ENCODE data around the gene MLLT6. TPM values are rescaled to one million over a fixed set of nuclear protein-coding genes. Genes with fewer than 3 reads are reported as not detected.

MLLT6 gene
- total and polyA plus RNA-seq, 2 of the 13 experiments (the other 11 are each of a cell fraction or from before 2014, with no cell fraction given), result 50.7 to 69.5 TPM

DNA sequence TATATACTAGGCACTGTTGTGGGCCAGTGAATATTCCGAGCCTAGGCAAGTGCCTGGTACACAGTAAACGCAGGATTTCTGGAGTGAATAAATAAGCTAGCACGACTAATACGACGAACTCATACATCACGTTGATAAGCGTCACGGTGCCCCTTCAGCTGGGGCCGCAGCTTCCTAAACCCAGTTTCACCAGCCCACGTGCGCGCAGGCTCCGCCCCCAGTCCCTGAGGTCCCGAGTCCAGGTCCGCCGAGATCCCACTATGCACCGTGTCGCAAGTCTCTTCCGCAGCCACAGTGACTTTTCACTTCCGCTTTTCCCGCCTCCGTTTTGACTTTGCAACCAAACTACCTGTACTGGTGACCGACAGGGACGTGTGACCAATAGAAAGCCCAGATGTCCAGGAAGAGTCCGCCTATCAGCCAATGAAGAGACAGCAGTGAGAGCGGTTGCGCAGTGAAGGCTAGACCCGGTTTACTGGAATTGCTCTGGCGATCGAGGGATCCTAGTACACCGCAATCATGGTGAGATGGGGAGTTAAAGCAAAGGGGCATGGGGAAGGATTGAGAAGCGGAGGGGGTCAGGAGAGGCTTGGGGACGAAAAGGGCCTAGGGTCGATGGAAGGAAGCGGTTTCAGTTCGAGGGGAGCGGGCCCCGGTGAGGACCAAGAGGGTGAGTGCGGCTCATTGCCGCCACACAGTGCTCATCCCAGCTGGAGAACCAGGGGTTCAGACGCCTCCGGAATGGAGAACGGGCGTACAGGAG, 47.4 kb downstream of the MLLT6 start, which contains the start of gene PSMB3 (continued):
- TF ChIP-seq FOXC1 (CRISPR knock-in tag; IDR thresholded peaks at IDR 0.05; ENCODE audit: borderline replicate concordance) (peak; percentile 70), SNRNP70 (IDR thresholded peaks at IDR 0.05; ENCODE audit: low read depth, low read length) (no peak), ZNF317 (CRISPR knock-in tag; IDR thresholded peaks at IDR 0.05) (no peak), TOPORS (CRISPR knock-in tag; IDR thresholded peaks at IDR 0.05) (peak; percentile 39; the same call in 1 of the 2 replicates), ZNF724P (CRISPR knock-in tag; IDR thresholded peaks at IDR 0.05; ENCODE audit: borderline replicate concordance) (no peak; the same call in 1 of the 2 replicates), GZF1 (CRISPR knock-in tag; IDR thresholded peaks at IDR 0.05) (peak; percentile 32; the same call in 1 of the 2 replicates)
- TF ChIP-seq, protein P1, sequence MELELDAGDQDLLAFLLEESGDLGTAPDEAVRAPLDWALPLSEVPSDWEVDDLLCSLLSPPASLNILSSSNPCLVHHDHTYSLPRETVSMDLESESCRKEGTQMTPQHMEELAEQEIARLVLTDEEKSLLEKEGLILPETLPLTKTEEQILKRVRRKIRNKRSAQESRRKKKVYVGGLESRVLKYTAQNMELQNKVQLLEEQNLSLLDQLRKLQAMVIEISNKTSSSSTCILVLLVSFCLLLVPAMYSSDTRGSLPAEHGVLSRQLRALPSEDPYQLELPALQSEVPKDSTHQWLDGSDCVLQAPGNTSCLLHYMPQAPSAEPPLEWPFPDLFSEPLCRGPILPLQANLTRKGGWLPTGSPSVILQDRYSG (CRISPR knock-in tag; IDR thresholded peaks at IDR 0.05), result 0 out of 2 replicates have a peak, but pooled peaks have one; percentile 44

DNA sequence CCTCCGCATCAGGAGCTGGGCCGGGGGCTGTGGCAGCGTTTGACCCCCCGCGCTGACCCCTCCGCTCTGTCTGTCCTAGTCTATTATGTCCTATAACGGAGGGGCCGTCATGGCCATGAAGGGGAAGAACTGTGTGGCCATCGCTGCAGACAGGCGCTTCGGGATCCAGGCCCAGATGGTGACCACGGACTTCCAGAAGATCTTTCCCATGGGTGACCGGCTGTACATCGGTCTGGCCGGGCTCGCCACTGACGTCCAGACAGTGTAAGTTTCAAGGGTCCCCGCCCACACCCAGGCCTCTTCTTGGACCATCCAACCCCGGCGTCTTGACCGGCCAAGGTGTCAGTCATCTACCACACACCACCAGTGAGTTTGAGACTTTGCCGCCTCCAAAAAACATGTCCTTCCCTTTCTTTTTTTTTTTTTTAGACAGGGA, 48.0 kb downstream of the MLLT6 start:
- peaks cover 20% of the 10 kb centered on the region for H3K79me2 ChIP-seq (ENCODE audit: insufficient read depth, low read length)
- peaks cover 30% of the 10 kb centered on the region for H3K4me1 ChIP-seq (ENCODE audit: insufficient read depth, low read length)
- no peak for FAIRE-seq
- intact Hi-C loops (cut with micrococcal nuclease; ENCODE audit: unreplicated experiment), result loop anchor here (2.0 to 5.0 kb wide), 3 partner anchors 48 to 1354 kb away; no protein-coding TSS in a partner anchor
- H2AFZ ChIP-seq (ENCODE audit: low read length), result no peak overlapping the region
- ATAC-seq, result peak; percentile 0; the same call in 2 of the 3 replicates
- H3K36me3 ChIP-seq (replicated peaks in 1 of 2; ENCODE audit: control insufficient read depth in 1 of 2, insufficient read depth in 2 of 2, low read length in 2 of 2), result peaks cover 11 to 28% of the 10 kb centered on the region in 2 experiments
- H3K27ac ChIP-seq (ENCODE audit: extremely low read length, insufficient read depth, low read length), result peak overlapping the region; percentile 81
- peak overlapping the region; percentile 72 to 86 (median 84) for H3K4me3 ChIP-seq (replicated peaks in 1 of 3; ENCODE audit: insufficient read depth in 1 of 3, low read depth in 2 of 3, low read length in 3 of 3)
- no peaks in the 10 kb centered on the region for H4K20me1 ChIP-seq (ENCODE audit: insufficient read depth, low read length)
- in situ Hi-C loops (cut with HindIII; ENCODE audit: extremely low pct_ligation_motif_present, low pct_unique_long_range_greater_than_20kb), result loop anchor here (25.0 kb wide), 1 partner anchor 409 kb away; the partner anchor contains the start of genes ARL5C and PLXDC1
- H3K4me2 ChIP-seq (ENCODE audit: low read depth, low read length), result peak overlapping the region; percentile 91
- peak overlapping the region; percentile 93 for H3K9ac ChIP-seq (ENCODE audit: insufficient read depth, low read depth, low read length)
- H3K27me3 ChIP-seq (ENCODE audit: control insufficient read depth in 1 of 2, insufficient read depth in 2 of 2, low read length in 2 of 2), result no peaks in the 10 kb centered on the region; a peak in 1 of 5 replicates
- ChIA-PET POLR2A (interaction anchor here (1.0 to 1.6 kb wide), 2 partner anchors 46 to 100 kb away, joined by 4 to 11 read pairs; partner anchors contain the start of genes PIP4K2B and RPL23), CTCF (ENCODE audit: low intra/inter-chr PET ratio, low total read pairs) (no interaction called here)
- TSS peak; percentile 84 for BruUV-seq (replicated peaks)
- DNase-seq (ENCODE audit: low spot score), result no peak
- WGBS (ENCODE audit: low lambda C conversion rate), result 1% methylated on average over 15 of the region's 22 CpGs
- no peaks in the 10 kb centered on the region for H3K9me3 ChIP-seq (ENCODE audit: low read length)
- TF ChIP-seq EEA1 (CRISPR knock-in tag; IDR thresholded peaks at IDR 0.05; ENCODE audit: borderline replicate concordance), result 0 out of 2 replicates have a peak, but pooled peaks have one; percentile 68
- TF ChIP-seq ZNF747 (CRISPR knock-in tag; IDR thresholded peaks at IDR 0.05; ENCODE audit: borderline replicate concordance), result no peak
- TF ChIP-seq, protein P2, sequence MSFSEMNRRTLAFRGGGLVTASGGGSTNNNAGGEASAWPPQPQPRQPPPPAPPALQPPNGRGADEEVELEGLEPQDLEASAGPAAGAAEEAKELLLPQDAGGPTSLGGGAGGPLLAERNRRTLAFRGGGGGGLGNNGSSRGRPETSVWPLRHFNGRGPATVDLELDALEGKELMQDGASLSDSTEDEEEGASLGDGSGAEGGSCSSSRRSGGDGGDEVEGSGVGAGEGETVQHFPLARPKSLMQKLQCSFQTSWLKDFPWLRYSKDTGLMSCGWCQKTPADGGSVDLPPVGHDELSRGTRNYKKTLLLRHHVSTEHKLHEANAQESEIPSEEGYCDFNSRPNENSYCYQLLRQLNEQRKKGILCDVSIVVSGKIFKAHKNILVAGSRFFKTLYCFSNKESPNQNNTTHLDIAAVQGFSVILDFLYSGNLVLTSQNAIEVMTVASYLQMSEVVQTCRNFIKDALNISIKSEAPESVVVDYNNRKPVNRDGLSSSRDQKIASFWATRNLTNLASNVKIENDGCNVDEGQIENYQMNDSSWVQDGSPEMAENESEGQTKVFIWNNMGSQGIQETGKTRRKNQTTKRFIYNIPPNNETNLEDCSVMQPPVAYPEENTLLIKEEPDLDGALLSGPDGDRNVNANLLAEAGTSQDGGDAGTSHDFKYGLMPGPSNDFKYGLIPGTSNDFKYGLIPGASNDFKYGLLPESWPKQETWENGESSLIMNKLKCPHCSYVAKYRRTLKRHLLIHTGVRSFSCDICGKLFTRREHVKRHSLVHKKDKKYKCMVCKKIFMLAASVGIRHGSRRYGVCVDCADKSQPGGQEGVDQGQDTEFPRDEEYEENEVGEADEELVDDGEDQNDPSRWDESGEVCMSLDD (CRISPR knock-in tag; IDR thresholded peaks at IDR 0.05; ENCODE audit: borderline replicate concordance), result 0 out of 2 replicates have a peak, but pooled peaks have one; percentile 58
- TF ChIP-seq, protein P3, sequence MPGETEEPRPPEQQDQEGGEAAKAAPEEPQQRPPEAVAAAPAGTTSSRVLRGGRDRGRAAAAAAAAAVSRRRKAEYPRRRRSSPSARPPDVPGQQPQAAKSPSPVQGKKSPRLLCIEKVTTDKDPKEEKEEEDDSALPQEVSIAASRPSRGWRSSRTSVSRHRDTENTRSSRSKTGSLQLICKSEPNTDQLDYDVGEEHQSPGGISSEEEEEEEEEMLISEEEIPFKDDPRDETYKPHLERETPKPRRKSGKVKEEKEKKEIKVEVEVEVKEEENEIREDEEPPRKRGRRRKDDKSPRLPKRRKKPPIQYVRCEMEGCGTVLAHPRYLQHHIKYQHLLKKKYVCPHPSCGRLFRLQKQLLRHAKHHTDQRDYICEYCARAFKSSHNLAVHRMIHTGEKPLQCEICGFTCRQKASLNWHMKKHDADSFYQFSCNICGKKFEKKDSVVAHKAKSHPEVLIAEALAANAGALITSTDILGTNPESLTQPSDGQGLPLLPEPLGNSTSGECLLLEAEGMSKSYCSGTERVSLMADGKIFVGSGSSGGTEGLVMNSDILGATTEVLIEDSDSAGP (CRISPR knock-in tag; IDR thresholded peaks at IDR 0.05; ENCODE audit: borderline replicate concordance), result 0 out of 2 replicates have a peak, but pooled peaks have one; percentile 10
- TF ChIP-seq ZNF256 (CRISPR knock-in tag; conservative IDR thresholded peaks at IDR 0.05), result 0 out of 2 replicates have a peak, but pooled peaks have one; percentile 58
- no peak for TF ChIP-seq ZFP62 (CRISPR knock-in tag; IDR thresholded peaks at IDR 0.05)
- no peak for TF ChIP-seq REPIN1 (CRISPR knock-in tag; IDR thresholded peaks at IDR 0.05; ENCODE audit: borderline replicate concordance, low read depth)
- TF ChIP-seq ZNF225 (CRISPR knock-in tag; IDR thresholded peaks at IDR 0.05), result 0 out of 2 replicates have a peak, but pooled peaks have one; percentile 4
- peak; percentile 74; the same call in 1 of the 2 replicates for TF ChIP-seq ZNF232 (CRISPR knock-in tag; IDR thresholded peaks at IDR 0.05; ENCODE audit: borderline replicate concordance)

Data from HepG2 (cell line).